GM19239 (cell line): ENCODE results near the gene CHSY3.
"Not testable (repeated sequence)": the region's sequence is repeated elsewhere in the genome, so short reads cannot be mapped to it uniquely, and the experiment has no call there.

Source experiments
- DNase-seq: peaks from one replicate; pipeline ENCODE4 v3.0.0; 2011; ENCODE audit warnings: low spot score; ENCODE audit not compliant: insufficient read length
- FAIRE-seq: peaks from 2 replicates; lab custom pipeline; 2011; peaks lifted over from hg19 to GRCh38; lab: Jason Lieb, UNC

The CHSY3 gene

DNA sequence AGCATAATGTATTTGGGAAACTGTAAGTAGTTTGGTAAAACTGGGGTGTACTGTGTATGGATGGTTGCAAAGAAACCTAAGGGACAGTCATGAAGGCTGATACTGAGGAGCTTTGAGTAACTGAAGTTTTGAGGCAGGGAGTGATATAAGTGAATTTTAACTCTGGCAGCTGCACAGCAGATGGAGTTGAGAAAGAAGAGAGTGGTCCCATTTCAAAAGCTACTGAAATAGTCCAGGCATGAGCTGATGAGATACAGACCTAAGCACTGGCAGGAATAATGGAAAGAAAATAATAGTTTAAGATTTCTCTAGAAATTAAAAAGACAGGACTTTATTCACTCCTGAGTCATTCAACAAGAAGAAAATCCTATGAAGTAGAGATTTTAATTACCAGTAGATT is 232.0 kb downstream of the CHSY3 start:
- FAIRE-seq = no peak

DNA sequence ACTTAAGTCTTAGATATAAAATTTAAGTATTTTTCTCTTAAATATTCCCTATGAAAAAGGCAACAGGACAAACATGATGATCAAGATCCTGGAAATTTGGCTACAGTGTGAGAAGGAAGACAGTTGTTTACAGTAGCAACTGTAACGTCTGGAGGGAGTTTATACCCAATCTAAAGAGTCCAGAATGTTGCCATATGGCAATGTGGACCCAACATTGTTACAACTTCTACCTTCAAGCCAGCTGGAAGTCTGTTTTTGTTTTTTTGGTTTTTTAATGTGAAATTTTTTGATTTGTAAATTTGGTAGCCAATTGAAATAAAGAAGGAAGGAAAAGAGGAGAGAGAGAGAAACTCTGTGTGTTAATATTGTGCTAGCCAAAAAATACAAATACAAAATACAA is 233.4 kb downstream of the CHSY3 start:
- FAIRE-seq (no peak), DNase-seq (no peak)

More for the DNA sequence above, 232.0 kb downstream of the CHSY3 start:
- DNase-seq = no peak

DNA sequence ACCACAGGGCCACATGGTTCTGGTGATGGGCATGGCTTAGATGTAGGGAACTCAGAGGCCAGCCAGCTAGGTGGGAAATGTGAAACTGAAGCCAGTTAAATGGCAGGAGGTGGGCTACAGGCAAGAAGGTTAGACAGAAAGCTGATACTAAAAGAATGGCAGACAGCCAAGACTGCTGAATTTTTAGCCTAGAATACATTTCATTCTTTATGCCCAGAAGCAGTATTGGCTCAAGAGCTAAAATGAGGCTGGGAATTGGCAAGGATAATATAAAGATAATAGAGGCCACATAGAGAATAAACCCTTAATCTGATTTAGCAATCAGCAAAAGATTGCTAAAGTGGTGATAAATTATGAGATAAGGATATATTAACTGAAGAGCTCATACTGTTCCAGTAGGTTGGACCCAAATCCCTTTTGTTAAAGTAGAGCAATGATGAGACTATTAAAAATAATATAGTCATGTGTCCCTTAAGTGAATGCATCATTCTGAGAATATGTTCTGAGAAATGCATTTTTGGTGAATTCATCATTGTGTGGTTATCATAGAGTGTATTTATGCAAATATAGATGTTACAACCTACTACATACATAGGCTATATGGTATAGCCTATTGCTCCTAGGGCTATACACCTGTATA is 234.3 kb downstream of the CHSY3 start:
- DNase-seq (no peak), FAIRE-seq (no peak)

DNA sequence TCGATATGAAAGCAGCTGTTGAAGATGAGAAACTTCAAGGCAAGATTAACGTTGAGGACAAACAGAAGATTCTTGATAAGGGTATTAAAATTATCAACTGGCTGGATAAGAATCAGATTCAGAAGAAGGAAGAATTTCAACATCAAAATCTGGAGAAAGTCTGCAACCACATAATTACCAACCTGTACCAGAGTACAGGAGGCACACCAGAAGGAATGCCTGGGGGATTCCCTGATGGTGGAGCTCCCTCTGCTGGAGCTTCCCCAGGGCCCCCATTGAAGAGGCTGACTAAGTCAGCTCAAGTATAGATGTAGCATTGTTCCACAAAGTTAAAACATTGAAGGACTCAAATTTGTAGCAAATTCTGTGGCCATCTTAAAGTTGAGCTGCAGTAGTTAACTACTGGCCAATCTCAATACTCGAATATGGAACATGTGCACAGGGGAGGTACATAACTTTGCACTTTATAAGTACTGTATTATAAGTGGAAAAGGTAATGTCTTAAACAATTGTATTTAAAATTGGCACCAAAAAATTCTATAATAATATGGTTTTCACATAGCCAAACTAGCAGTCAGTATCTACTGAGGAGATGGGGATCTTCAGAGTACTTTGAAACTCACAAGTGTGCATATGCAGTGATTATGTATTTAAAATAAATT is 237.5 kb downstream of the CHSY3 start:
- FAIRE-seq (no peak), DNase-seq (peak; percentile 6)

DNA sequence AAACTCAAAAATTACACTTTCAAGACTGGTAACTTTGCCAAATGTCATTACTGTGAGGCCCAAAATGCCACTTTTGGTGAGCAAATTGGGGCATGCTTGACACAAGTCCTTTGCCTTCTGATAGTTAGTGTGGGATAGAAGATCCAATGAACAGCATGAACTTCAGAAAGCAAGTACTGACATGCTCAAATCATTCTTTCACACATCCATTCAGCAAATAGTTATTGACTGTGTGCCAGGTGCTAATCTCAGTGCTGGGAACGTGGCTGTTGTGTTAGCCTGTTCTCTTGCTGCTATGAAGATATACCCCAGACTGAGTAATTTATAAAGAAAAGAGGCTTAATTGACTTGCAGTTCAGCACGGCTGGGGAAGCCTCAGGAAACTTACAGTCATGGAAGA is 247.0 kb downstream of the CHSY3 start:
- FAIRE-seq = no peak
- DNase-seq = no peak

DNA sequence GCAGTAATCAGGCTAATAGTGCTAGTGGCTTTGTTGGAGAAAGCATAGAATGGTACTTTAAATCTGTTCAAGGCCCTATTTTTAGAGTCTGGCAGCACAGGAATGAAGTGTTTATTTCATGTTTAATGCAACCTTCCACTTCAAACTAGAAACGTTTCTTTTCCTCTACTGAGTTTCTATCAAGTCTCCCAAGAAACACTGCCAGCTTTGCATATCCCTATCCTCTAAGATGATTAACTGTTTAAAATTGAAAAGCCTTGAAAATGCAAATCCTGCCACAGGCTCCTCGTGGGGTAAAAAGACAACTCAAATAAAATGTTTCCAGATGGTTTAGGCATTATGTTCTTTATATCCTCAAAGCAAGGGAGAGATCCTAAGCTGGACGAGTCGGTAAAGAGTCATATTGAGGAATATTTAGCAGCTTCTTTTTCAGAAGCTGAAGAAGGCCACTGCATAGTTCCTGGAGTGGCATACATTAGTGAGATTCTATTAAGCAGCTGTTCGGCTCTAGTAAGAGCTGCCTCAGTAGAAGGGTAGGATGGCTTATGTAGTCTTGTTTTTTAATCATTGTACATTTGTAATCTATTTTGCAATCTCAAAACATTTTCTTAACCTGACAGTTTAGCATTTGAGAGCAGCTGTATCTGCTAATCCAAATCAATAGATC is 251.2 kb downstream of the CHSY3 start:
- FAIRE-seq (no peak), DNase-seq (no peak)

DNA sequence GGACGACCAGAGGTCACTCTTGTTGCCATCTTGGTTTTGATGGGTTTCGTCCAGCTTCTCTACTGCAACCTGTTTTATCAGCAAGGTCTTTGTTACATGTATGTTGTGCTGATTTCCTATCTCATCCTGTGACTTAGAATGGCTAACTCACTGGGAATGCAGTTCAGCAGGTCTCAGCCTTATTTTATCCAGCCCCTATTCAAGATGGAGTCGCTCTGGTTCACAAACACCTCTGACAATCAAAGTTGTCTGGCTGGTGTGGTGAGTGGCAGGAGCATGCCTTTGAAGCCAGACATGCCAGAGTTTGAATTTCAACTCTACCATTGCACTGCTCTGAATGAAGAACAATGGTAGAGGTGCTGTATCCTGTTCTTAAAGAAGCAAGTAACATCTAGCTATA is 253.8 kb downstream of the CHSY3 start:
- DNase-seq (no peak), FAIRE-seq (no peak)

DNA sequence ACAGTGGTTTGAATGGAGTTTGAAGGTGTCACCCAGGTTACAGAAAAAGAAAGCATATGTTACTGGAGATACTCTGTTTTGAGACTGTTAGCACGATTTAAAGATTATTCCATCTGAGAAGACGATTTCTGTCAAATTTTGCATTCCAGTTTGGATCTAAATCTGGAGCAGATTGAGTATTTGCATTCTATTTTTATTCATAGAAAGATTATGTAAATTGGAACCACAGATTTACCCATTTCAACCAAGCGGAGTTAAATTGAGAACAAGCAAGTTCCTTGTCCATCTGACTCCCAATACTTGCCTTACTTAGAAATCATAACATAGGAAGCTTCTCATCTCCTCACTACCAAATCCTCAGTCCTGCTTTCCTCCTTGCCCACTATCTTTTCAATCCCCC is 255.7 kb downstream of the CHSY3 start:
- FAIRE-seq = no peak

DNA sequence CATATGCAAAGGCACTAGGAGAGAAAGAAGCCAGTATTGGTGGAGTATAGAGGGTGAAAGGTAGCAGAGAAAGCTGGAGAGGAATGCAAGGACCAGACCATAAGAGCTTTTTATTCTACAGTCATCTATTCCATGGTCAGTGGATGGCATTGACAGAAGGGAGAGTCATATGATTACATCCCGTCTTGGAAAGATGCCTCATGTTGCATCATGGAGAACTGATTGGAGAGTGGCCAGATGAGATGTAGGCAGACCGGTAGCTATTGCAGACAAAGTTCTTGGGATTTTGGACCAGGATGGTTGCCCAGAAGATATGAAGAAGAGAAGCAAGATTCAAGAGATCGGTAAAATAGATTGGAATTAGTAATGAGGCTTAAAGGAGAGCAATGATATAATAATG is 260.7 kb downstream of the CHSY3 start:
- FAIRE-seq (no peak), DNase-seq (no peak)

More for the DNA sequence above, 255.7 kb downstream of the CHSY3 start:
- DNase-seq = no peak

DNA sequence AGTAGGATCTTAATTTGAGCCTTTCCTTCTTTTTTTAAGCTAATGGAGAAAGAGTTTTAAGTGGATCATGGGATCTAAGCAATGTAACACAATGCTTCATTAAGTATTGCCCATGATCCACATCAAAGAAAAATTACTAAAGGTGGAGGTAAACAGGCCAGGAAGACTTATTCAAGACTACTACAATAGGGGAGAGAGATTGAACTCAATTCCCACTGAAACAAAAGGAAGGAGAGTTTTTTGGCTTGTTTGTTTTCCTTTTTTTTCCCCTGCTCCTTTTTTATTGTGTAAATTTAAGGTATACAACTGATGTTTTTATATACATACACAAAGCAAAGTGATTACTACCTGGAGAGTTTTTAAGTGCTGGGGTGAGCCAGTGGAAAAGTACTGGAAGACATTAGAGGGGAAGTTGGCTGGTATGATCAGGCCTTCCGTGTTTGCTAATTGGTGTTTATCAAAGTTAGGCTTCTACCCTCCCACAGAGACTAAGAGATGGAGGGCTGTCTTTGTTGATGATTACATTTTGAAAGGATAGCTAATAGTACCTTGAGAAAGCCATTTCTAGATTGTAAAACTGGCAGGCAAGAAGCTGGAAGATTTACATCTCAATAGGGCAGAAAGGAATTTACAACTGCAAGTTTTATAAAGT is 262.7 kb downstream of the CHSY3 start:
- FAIRE-seq = no peak
- DNase-seq = no peak

DNA sequence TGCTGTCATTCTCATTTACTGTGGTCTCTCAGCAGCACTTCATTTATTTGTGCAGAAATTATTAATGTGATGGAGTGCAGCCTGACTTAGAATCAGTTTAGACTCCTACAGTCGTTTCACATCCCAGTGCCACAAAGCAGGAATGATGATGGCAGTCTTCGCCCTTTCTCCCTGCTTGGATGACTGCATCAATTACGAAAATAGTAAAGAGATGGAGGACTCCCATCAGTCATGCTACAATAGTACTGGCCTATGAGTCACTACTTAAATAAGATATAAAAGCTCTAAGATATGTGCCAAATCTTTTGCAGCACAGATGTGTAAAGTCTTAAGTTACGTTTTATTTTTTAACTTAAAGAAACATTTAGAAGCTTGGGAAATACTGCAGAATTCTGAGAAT is 263.9 kb downstream of the CHSY3 start:
- DNase-seq (no peak), FAIRE-seq (no peak)

DNA sequence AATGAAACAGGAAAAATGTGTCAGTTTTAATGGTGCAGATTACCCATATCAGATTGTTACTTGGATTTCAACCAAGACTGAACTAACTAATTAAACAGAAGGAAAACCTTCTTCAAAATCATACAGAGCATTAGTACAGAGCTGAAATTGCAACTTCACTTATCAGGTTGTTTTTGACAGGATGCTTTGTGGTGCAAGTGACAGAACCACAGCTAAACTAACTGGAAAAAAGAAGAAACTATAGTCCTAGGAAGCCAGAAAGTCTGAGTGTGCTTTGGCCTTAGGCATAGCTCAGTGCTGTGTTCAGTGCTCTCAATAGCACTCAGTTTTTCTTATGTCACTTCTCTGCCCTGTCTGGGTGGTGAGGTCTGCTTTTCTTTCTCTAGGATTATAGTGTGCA is 267.4 kb downstream of the CHSY3 start:
- DNase-seq (no peak), FAIRE-seq (no peak)

DNA sequence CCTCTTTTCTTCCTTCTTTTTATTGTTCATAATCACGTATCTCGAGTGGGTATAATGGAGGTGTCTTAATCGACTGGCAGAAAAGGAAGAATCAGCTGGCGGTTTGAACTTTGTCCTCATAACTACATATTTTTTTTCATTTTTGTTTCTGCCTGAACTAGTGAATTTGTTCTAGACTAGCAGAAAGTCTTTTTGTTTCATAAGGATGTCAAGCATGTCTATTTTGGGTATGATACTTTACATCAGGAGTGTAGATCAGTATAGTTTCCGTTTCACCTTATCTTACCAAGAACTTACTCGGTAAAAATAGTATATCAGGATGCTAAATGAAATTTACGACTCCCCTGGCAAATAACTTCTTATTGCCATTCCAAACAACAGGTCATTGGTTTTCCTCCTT is 278.9 kb downstream of the CHSY3 start:
- FAIRE-seq (no peak), DNase-seq (no peak)

DNA sequence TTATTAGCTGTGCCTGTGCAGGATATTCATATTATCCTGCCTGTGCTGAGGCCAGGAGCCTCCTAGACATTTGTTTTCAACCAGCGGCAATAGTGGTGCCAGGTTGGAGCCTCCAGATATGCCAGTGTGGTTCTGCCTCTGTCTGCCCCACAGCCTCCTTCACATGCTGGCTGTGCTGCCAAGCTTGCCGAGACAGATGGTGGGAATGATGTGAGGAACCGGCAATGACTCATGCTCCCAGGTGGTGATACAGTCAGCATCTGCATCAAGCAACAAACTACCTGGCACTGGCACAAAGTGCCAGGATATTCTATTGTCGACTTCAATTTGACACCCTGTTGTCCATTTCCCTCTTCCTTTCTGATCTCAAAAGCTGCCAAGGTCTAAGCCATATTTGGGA is 285.7 kb downstream of the CHSY3 start:
- DNase-seq = no peak
- FAIRE-seq = no peak

DNA sequence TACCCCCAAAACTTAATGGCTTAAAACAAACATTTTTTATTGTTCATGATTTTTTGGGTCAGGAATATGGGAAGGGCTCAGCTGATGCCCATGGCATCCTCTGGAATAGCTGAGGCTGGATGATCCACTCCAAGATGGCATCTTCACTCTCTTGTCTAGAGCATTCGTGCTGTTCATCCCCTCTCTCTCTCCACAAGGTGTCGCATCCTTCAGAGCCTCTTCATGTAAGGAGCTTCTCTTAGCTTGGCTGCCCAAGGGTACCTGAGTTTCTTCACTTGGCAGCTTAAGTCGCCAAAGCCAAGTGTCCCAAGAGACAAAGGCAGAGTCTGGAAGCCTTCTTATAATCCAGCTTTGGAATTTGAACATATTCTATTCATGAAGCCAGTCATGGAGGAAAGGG is 294.7 kb downstream of the CHSY3 start:
- FAIRE-seq (no peak), DNase-seq (no peak)

DNA sequence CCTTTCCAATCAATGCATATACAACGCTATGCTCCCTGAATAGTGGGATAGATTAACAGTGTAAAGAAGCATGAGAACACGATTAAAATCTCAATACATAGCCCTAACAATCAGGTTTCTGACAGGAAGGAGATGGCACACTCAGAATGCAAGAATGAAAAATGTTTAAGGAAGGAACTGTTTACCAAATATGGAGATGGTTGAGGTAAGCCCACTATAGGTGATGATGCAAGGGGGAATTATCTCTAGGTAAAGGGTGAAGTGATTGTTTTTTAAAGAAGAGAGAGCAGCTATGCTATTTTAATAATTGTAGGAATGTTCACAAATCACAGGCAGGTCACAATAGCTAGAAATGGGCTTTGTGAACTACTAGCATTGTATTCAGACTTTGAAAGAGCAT is 302.4 kb downstream of the CHSY3 start:
- FAIRE-seq (no peak), DNase-seq (no peak)

DNA sequence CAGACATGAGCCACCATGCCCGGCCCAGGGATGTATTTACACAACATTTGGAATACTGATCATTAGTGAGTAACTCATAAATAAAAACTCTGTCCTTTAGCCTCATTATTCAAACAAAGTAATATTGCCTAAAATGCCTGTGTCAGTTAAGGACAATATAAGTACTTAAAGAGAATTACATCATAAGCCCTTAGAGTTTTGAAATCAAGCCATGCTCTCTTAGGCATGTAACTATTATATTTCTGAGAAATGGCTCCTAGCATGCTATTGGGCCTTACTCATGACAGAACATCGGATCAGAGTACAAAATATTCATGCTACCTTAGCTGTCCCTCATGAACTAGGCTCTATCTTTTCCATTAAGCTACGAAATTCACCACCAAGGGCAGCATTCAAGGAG is 309.3 kb downstream of the CHSY3 start:
- DNase-seq = no peak
- no peak for FAIRE-seq

DNA sequence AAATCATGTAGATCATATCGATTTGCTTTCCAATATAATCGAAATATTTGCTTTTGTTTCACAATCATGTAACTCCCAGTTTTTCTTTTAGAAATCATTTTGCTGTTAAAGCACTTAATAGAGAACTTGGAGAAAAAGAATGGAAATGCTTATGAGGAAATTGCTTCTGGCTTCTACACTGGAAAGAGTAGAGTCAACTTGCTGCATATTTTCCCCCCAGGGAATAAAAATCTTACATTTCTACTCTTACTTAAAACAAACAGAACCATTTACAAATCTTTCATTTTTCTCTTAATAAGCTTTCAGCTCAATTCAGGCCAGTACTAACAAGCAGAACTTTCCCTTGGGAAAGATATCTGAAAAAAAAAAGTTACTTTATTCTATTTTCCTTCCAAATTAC is 312.0 kb downstream of the CHSY3 start:
- DNase-seq = no peak
- FAIRE-seq = no peak

DNA sequence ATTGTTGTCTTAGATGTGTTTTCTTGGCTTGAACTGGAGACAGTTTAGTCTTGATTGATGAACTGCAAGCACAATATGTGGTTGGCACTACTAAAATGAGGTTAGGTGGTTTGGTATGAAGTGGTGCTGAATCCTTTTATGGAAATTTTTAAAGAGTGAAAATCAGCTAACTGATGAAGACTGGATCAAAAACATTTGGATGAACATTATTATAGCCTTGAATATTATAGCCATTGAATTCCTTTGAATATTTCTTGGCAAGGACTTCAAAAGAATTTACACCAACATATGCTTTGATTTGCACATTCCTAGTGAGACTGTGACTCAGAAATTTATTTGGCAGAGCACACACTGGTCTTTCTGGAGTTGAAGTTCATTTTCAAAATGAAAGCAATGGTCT is 318.3 kb downstream of the CHSY3 start:
- no peak for DNase-seq
- no peak for FAIRE-seq

DNA sequence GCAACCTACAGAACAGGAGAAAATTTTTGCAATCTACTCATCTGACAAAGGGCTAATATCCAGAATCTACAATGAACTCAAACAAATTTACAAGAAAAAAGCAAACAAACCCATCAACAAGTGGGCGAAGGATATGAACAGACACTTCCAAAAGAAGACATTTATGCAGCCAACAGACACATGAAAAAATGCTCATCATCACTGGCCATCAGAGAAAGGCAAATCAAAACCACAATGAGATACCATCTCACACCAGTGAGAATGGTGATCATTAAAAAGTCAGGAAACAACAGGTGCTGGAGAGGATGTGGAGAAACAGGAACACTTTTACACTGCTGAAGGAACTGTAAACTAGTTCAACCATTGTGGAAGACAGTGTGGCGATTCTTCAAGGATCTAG is 322.3 kb downstream of the CHSY3 start:
- not testable (repeated sequence) for DNase-seq, FAIRE-seq

DNA sequence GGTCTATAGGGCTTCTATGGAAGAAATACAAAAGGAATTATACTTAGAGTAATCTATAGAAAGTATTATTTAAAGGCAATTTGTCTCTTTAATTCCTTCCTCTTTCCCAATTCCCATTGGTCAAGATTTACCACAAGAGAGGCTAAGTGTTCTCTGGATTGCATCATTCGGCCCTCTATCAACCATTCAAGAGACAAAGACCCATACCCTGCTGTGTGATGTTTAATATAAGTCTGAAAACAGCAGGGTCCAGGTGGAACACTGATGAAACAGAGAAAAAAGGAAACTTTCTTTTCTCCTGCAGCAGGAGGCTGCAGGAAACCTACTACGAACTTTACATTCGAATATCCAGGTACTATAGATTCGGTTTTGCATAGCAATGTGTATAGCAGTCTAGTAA is 323.4 kb downstream of the CHSY3 start:
- DNase-seq = no peak
- FAIRE-seq = no peak
